ENCODE results near the gene TCF4. TPM values are rescaled to one million over a fixed set of nuclear protein-coding genes. Genes with fewer than 3 reads are reported as not detected.

TCF4 gene
- total and polyA plus RNA-seq, 2 donors (not counting 1 experiment from before 2014, with no cell fraction given) = 68.5 to 353 TPM

GRCh38 chr18:55224086-55224625 is 363.8 kb downstream of the TCF4 start:
- H3K36me3 ChIP-seq (replicated peaks in 1 of 2; ENCODE audit: control extremely low read depth in 1 of 2, control insufficient read depth in 1 of 2, extremely low read depth in 1 of 2, insufficient read depth in 2 of 2, low read length in 1 of 2) = peaks cover 11 to 35% of the 10 kb centered on the region in 2 experiments
- H3K27ac Mint-ChIP-seq = peak overlapping the region; percentile 24
- no peaks in the 10 kb centered on the region for H3K27me3 ChIP-seq (replicated peaks in 1 of 4; ENCODE audit: control extremely low read depth in 1 of 4, control insufficient read depth in 3 of 4, insufficient read depth in 4 of 4, low read length in 3 of 4)
- ATAC-seq (ENCODE audit: low read depth) (no peak), DNase-seq (no peak)
- ChIA-PET CTCF (interaction anchor here (1.5 kb wide), 1 partner anchor 10 kb away, joined by 9 read pairs; no protein-coding TSS in a partner anchor), POLR2A (no interaction called here)
- H3K4me3 ChIP-seq (ENCODE audit: control extremely low read depth in 1 of 5, extremely low read depth in 1 of 5, insufficient read depth in 1 of 5, low read depth in 2 of 5, low read length in 4 of 5) = no peak overlapping the region
- no peak overlapping the region for H3K27ac ChIP-seq (ENCODE audit: low read length in 2 of 2)
- peaks cover 26% of the 10 kb centered on the region in 2 donors for H3K4me1 ChIP-seq (ENCODE audit: control insufficient read depth in 2 of 2, insufficient read depth in 2 of 2, low read length in 2 of 2)
- H4K20me1 ChIP-seq (ENCODE audit: control insufficient read depth, insufficient read depth, low read length, poor library complexity, severe bottlenecking) = no peaks in the 10 kb centered on the region
- no CpG with 5 or more reads among the region's 1 CpG for WGBS (ENCODE audit: insufficient coverage)
- H3K4me2 ChIP-seq (replicated peaks; ENCODE audit: low read depth, low read length, poor library complexity, severe bottlenecking) = no peak overlapping the region
- H3K9ac ChIP-seq (ENCODE audit: low read length) = no peak overlapping the region
- H3K9me3 Mint-ChIP-seq (ENCODE audit: insufficient read depth) = no peaks in the 10 kb centered on the region
- TF ChIP-seq EZH2 (IDR thresholded peaks at IDR 0.05; ENCODE audit: borderline replicate concordance, insufficient read depth, low read depth, low read length, poor library complexity, severe bottlenecking) (no peak), CTCF (IDR thresholded peaks at IDR 0.05) (no peak)
- H3K27me3 Mint-ChIP-seq = no peaks in the 10 kb centered on the region
- no peak overlapping the region for H2AFZ ChIP-seq (ENCODE audit: insufficient read depth, low read depth, low read length, poor library complexity, severe bottlenecking)
- H3K4me1 Mint-ChIP-seq = peaks cover 26% of the 10 kb centered on the region
- H3K9me3 ChIP-seq (ENCODE audit: control extremely low read depth in 1 of 3, control insufficient read depth in 2 of 3, insufficient read depth in 1 of 3, low read length in 2 of 3) = no peaks in the 10 kb centered on the region
- H3K4me3 Mint-ChIP-seq = no peak overlapping the region
- intact Hi-C loops (cut with micrococcal nuclease) = no loop called here
- no peaks in the 10 kb centered on the region for H3K79me2 ChIP-seq (ENCODE audit: control insufficient read depth, insufficient read depth, low read length)

- ATAC-seq (ENCODE audit: low read depth) (no peak), DNase-seq (no peak)
- no peaks in the 10 kb centered on the region for H3K9me3 Mint-ChIP-seq (ENCODE audit: insufficient read depth)
- H3K27me3 Mint-ChIP-seq = no peaks in the 10 kb centered on the region
- ChIA-PET POLR2A (no interaction called here), CTCF (interaction anchor here (1.5 kb wide), 1 partner anchor 13 kb away, joined by 4 read pairs; no protein-coding TSS in a partner anchor)
- peak overlapping the region; percentile 46 for H3K4me3 Mint-ChIP-seq
- H3K79me2 ChIP-seq (ENCODE audit: control insufficient read depth, insufficient read depth, low read length) = no peaks in the 10 kb centered on the region
- no peaks in the 10 kb centered on the region for H4K20me1 ChIP-seq (ENCODE audit: control insufficient read depth, insufficient read depth, low read length, poor library complexity, severe bottlenecking)
- peak overlapping the region; percentile 64 for H3K27ac Mint-ChIP-seq
- H2AFZ ChIP-seq (ENCODE audit: insufficient read depth, low read depth, low read length, poor library complexity, severe bottlenecking) = no peak overlapping the region
- WGBS (ENCODE audit: insufficient coverage) = 54% methylated on average over 3 of the region's 3 CpGs
- no peak overlapping the region for H3K9ac ChIP-seq (ENCODE audit: low read length)
- no peak overlapping the region for H3K4me3 ChIP-seq (ENCODE audit: control extremely low read depth in 1 of 5, extremely low read depth in 1 of 5, insufficient read depth in 1 of 5, low read depth in 2 of 5, low read length in 4 of 5)
- H3K27me3 ChIP-seq (replicated peaks in 1 of 4; ENCODE audit: control extremely low read depth in 1 of 4, control insufficient read depth in 3 of 4, insufficient read depth in 4 of 4, low read length in 3 of 4) = peaks cover 0 to 4% (median 0%) of the 10 kb centered on the region in 4 experiments
- H3K4me1 Mint-ChIP-seq = peaks cover 31% of the 10 kb centered on the region
- intact Hi-C loops (cut with micrococcal nuclease) = no loop called here
- peaks cover 29 to 30% of the 10 kb centered on the region in 2 donors for H3K4me1 ChIP-seq (ENCODE audit: control insufficient read depth in 2 of 2, insufficient read depth in 2 of 2, low read length in 2 of 2)
- no peaks in the 10 kb centered on the region for H3K9me3 ChIP-seq (ENCODE audit: control extremely low read depth in 1 of 3, control insufficient read depth in 2 of 3, insufficient read depth in 1 of 3, low read length in 2 of 3)
- H3K36me3 ChIP-seq (replicated peaks in 1 of 2; ENCODE audit: control extremely low read depth in 1 of 2, control insufficient read depth in 1 of 2, extremely low read depth in 1 of 2, insufficient read depth in 2 of 2, low read length in 1 of 2) = peaks cover 6 to 14% of the 10 kb centered on the region in 2 experiments
- TF ChIP-seq CTCF (IDR thresholded peaks at IDR 0.05) (no peak), EZH2 (IDR thresholded peaks at IDR 0.05; ENCODE audit: borderline replicate concordance, insufficient read depth, low read depth, low read length, poor library complexity, severe bottlenecking) (no peak)
- no peak overlapping the region for H3K4me2 ChIP-seq (replicated peaks; ENCODE audit: low read depth, low read length, poor library complexity, severe bottlenecking)
- H3K27ac ChIP-seq (ENCODE audit: low read length in 2 of 2) = peak overlapping the region in 1 of 2 donors; percentile 60
Measured at GRCh38 chr18:55221622-55222021, 366.4 kb downstream of the TCF4 start.

All from B cell (primary cell).